ENCODE results near the gene PLEKHG4B.
"Not testable (repeated sequence)": the region's sequence is repeated elsewhere in the genome, so short reads cannot be mapped to it uniquely, and the experiment has no call there.

Gene PLEKHG4B

DNA sequence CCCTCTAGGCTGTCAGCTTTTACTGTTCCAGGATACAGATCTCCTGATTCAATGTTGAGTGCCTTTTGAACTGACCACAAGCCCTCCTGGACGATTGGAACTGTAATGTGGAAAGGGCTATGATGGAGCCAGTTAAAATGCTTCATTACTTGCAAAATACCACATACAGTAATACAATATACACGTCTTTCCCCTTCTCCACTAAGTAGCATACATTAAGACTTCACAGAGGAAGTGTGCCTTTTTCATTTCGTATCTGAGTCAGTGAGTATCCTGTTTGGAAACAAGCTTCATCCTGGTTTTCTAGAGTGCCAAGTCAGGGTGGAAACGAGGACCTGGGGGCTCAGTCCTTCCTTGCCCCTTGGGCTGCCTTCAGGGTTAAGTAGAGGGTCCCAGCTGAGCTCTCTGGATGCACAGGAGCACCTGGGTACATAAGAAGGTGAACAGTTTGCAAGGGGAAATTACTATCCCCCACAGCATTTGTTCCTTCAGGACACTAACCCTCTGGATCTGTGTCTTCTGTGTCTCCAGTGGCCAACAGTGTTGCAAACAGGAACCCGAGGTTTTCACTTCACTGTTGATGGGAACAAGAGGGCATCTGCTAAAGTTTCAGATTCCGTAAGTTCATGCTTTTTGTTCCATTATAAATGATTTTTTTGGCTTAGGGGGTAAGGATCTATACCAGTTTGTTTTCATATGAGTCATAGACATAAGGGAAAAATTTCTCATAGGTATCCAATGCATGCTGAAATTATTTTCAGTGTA is 131.2 kb downstream of the PLEKHG4B start:
- DNase-seq (ENCODE audit: low read depth), result not testable (repeated sequence)

DNA sequence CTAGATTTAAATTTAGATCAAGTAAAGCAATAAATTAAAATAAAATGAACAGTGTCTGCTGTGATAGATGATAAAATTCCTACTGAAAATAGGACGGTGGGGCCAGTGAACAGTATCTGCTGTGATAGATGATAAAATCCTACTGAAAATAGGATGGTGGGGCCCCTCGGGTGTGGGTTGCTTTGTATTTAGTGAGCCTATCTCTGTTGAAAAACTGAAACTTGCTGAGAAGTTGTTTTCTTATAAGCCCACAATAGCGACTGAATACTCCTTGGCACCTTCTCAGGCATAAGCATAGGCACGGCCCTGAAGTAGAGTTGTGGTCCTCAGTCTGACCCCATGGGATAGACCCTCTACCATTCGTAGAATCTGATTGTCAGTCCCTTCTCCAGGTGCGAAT is 131.8 kb downstream of the PLEKHG4B start:
- no peak for DNase-seq (ENCODE audit: low read depth)

DNA sequence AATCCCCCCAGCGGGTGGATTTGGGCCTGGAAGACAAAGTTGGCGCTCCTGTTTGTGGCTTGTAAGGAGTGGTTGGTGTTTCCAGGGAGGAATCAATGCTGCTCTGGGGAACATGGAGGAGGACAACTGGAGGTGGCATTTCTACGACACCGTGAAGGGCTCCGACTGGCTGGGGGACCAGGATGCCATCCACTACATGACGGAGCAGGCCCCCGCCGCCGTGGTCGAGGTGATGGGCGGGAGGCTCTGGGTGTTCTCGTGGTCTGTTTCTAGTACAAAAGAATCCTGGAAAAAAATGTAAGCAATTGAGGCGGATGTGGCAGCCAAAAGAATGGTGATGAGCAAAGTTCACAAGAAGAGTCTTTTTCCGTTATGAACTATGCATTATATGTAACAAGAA is 133.4 kb downstream of the PLEKHG4B start:
- DNase-seq (ENCODE audit: low read depth), result no peak

DNA sequence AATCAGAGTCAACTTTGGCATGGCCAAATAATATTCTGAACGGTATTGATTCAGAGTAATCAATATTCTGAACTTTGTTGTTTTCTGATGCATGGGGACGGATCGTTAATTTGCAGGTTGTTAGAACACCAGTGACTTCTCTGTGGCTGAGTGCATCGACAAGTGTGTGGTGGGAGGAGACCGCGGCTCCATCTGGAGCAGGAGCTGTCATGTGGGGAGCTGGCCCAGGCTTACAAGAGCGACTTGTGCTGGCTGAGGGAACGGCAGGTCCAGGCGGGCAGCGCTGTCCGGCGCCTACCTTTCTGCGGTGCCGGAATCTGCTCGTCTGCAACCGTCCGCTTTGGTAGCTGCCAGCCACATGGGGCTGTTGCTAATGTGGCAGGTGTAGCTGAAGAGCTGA is 135.4 kb downstream of the PLEKHG4B start:
- not testable (repeated sequence) for DNase-seq (ENCODE audit: low read depth)

DNA sequence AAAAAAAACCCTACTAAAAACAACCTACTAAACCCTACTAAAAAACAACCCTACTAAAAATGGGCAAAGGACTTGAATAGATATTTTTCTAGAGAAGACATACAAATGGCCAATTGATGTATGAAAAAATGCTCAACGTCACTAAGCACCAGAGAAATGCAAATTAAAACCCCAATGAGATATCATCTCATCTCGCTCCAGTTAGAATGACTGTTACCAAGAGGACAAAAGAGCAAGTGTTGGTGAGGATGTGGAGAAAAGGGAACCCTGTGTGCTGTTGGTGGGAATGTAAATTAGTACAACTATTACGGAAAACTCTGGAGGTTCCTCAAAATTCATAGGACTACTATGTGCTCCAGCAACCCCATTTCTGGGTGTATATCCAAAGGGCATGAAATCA is 136.9 kb downstream of the PLEKHG4B start:
- DNase-seq (ENCODE audit: low read depth), result no peak

DNA sequence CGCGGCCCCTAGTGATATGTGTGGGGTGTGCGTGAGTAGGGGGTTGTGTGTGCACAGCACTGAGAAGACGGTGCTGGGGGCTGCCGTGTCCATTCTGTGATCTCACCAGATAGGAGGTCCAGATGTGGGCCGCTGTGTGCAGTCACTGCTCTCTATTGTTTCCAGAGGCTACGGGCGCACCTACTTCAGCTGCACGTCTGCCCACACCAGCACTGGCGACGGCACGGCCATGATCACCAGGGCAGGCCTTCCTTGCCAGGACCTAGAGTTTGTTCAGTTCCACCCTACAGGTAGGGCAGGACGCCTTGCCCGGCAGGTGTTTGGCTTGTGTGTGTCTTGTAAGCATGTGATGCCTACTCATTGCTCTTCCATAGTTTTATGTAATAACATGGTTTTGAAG is 138.7 kb downstream of the PLEKHG4B start:
- no peak for DNase-seq (ENCODE audit: low read depth)

DNA sequence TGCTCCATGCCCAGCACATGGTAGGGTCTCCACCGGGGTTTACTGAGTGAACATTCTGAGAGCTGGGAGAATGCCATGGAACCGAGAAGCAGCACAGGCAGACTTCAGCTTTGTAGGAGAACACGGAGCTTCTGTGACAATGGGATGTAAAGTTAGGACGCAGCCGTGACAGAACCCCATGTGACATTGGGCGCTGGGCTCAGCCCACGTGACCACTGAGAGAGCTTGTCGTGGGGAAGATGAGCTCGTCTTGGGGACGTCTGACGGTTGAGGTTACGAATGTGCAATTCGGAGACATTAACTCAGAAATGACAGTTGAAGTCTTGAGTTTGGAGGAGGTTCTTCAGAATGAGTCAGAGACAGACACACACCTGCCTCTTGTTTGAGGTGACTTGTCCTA is 139.7 kb downstream of the PLEKHG4B start:
- DNase-seq (ENCODE audit: low read depth), result no peak

DNA sequence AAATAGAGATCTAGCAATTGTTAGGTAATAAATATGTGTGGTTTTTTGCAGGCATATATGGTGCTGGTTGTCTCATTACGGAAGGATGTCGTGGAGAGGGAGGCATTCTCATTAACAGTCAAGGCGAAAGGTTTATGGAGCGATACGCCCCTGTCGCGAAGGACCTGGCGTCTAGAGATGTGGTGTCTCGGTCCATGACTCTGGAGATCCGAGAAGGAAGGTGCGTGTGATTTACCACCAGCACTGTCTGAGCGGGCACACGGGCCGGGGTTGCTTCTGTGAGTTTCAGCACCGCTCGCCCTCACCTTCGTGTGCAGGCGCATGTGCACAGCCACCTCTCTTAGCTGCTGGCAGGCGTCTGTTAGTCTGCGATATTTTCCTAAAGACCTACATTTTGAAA is 141.5 kb downstream of the PLEKHG4B start:
- DNase-seq (ENCODE audit: low read depth), result not testable (repeated sequence)

DNA sequence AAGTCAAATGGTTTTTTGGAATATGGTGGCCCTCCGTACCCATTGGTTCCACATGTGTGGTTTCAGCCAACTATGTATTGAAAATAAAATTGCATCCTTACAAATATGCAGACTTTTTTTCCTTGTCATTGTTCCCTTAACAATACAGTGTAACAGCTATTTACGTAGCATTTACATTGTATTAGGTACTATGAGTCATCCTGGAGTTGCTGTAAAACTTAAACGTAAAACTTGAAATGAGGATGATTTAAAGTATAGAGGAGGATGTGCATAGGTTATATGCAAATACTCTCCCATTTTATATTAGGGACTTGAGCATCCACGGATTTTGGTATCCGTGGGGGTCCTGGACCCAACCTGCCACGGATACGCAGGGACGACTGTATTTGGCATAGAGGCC is 142.5 kb downstream of the PLEKHG4B start:
- DNase-seq (ENCODE audit: low read depth), result no peak

DNA sequence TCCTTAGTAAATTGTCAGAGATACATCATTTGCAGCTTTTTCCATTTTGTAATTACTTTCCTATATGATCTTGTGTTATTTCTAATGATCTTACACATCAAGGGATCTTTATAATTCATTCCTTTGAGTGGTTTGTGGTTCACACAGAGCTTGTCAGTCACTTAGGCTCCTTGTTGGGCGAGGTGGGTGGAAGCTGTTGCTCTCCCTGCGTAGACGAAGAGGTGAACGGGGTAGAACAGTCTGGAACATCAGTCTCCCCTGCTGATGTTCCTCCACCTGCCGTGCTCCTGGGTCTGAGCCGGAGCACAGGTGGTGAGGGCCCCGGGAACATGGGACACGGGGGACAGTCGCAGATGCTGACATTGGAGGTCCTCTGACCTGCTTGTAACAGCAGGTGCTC is 143.6 kb downstream of the PLEKHG4B start:
- DNase-seq (ENCODE audit: low read depth), result not testable (repeated sequence)

DNA sequence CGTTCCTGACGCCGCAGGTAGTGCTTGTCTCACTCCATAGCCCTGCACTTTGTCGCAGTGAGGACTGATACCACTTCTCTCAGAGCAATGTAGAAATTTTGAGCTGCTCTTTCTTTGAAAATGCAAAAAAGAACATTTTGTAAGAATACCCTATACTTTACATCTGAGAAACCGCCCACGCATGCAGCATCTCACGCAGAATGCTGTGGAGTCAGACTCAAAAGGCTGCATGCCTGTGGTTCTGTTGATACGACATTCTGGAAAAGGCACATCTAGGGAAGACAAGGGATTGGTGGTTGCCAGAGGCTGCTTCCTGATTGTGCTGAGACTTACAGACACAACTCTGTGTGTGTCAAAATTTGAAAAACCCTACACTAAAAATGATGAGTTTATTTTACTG is 146.0 kb downstream of the PLEKHG4B start:
- DNase-seq (ENCODE audit: low read depth), result not testable (repeated sequence)

Data from T follicular helper cell (primary cell).